K562 (cell line): ENCODE results near the gene TRIM47. TPM values are rescaled to one million over a fixed set of nuclear protein-coding genes. Genes with fewer than 3 reads are reported as not detected.

ENCODE experiments used
- CBFA2T3 ChIP-seq: fragments of 450-650 bp; IDR thresholded peaks from 2 replicates; pipeline ENCODE4 v1.6.1; 2017
- HES1 ChIP-seq: fragments of 450-650 bp; IDR thresholded peaks from 2 replicates; pipeline ENCODE4 v1.6.1; 2016; ENCODE audit warnings: low read depth, mild to moderate bottlenecking, moderate library complexity
- MEF2A ChIP-seq: IDR thresholded peaks from 2 replicates; pipeline ENCODE4 v1.6.1; 2011; ENCODE audit warnings: low read depth, mild to moderate bottlenecking, low read length, moderate library complexity; ENCODE audit not compliant: control insufficient read depth
- POLR2B ChIP-seq: fragments of 450-650 bp; IDR thresholded peaks from 2 replicates; pipeline ENCODE4 v1.6.1; 2018; ENCODE audit warnings: low read depth; ENCODE audit not compliant: partially characterized antibody
- RBM15 ChIP-seq: fragments of 200-400 bp; formaldehyde crosslinking; IDR thresholded peaks from 2 replicates; pipeline ENCODE4 v1.6.1; 2018; ENCODE audit warnings: mild to moderate bottlenecking, low read length, moderate library complexity; ENCODE audit not compliant: insufficient read depth
- RBM22 ChIP-seq: fragments of 200-400 bp; formaldehyde crosslinking; IDR thresholded peaks from 2 replicates; pipeline ENCODE4 v1.6.1; 2018; ENCODE audit warnings: low read length, low read depth; ENCODE audit not compliant: poor library complexity, severe bottlenecking
- REST ChIP-seq, 2 experiments: fragments of 450-650 bp; formaldehyde crosslinking in 1 of 2; IDR thresholded peaks; 2 replicates each; pipeline versions ENCODE4 v1.4.0 to v1.6.1; 2014 to 2020; ENCODE audit warnings: mild to moderate bottlenecking in 2 of 2, borderline replicate concordance in 1 of 2, low read depth in 1 of 2
- SMARCE1 ChIP-seq: fragments of 450-650 bp; IDR thresholded peaks from 2 replicates; pipeline ENCODE4 v1.7.1; 2016; ENCODE audit warnings: mild to moderate bottlenecking
- ZBTB26 ChIP-seq: fragments of 450-650 bp; formaldehyde crosslinking; IDR thresholded peaks from 2 replicates; pipeline ENCODE4 v1.4.0; 2022; ENCODE audit warnings: missing genetic modification characterization
- ZNF764 ChIP-seq: fragments of 250-450 bp; sonication (Bioruptor Pico); IDR thresholded peaks from 2 replicates; pipeline ENCODE4 v1.4.0; 2020; ENCODE audit warnings: low read depth, mild to moderate bottlenecking, moderate library complexity
- polyA plus RNA-seq, 8 experiments: library from polyadenylated mRNA; depleted of rRNA in 4 of 8; stranded (reverse) in 5 of 8; unstranded in 3 of 8; fragments of >200 nt; fragmentation: Nextera tagmentation in 2 of 8; fragmentation: Illumina TruSeq in 1 of 8; extraction: Ambion mirVana in 2 of 8; extraction: Trizol in 1 of 8; gene quantifications; 2 replicates each; pipeline versions ENCODE4 v1.2.1 to v1.2.3, GENCODE V29; 2011 to 2014; ENCODE audit warnings: inconsistent platforms in 1 of 8, missing spikeins in 1 of 8
- total RNA-seq, 7 experiments: library from RNA; depleted of rRNA in 6 of 7; stranded (reverse); fragments of >200 nt in 6 of 7; fragmentation: Illumina TruSeq in 2 of 7; extraction: Trizol in 2 of 7; gene quantifications; 2 replicates each; pipeline versions ENCODE4 v1.2.1 to v1.2.3, GENCODE V29; 2011 to 2021; ENCODE audit warnings: low replicate concordance in 1 of 7
- TF ChIP-seq, protein P1 (sequence below): fragments of 450-650 bp; IDR thresholded peaks from 2 replicates; pipeline ENCODE4 v1.6.1; 2018; ENCODE audit not compliant: partially characterized antibody

Gene TRIM47
- total and polyA plus RNA-seq, 9 of the 15 experiments (the other 6 are each of a cell fraction or from before 2014, with no cell fraction given), result 0.56 to 6.1 (median 3.2) TPM

- TF ChIP-seq, protein P1, sequence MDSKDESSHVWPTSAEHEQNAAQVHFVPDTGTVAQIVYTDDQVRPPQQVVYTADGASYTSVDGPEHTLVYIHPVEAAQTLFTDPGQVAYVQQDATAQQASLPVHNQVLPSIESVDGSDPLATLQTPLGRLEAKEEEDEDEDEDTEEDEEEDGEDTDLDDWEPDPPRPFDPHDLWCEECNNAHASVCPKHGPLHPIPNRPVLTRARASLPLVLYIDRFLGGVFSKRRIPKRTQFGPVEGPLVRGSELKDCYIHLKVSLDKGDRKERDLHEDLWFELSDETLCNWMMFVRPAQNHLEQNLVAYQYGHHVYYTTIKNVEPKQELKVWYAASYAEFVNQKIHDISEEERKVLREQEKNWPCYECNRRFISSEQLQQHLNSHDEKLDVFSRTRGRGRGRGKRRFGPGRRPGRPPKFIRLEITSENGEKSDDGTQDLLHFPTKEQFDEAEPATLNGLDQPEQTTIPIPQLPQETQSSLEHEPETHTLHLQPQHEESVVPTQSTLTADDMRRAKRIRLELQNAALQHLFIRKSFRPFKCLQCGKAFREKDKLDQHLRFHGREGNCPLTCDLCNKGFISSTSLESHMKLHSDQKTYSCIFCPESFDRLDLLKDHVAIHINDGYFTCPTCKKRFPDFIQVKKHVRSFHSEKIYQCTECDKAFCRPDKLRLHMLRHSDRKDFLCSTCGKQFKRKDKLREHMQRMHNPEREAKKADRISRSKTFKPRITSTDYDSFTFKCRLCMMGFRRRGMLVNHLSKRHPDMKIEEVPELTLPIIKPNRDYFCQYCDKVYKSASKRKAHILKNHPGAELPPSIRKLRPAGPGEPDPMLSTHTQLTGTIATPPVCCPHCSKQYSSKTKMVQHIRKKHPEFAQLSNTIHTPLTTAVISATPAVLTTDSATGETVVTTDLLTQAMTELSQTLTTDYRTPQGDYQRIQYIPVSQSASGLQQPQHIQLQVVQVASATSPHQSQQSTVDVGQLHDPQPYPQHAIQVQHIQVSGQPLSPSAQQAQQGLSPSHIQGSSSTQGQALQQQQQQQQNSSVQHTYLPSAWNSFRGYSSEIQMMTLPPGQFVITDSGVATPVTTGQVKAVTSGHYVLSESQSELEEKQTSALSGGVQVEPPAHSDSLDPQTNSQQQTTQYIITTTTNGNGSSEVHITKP, result peak; percentile 94
- TF ChIP-seq REST (IDR thresholded peaks at IDR 0.05; ENCODE audit: borderline replicate concordance) (no peak), REST (CRISPR knock-in tag; IDR thresholded peaks at IDR 0.05; ENCODE audit: low read depth) (peak; percentile 41), HES1 (0 out of 2 replicates have a peak, but pooled peaks have one; percentile 42), POLR2B (no peak), RBM15 (no peak), SMARCE1 (peak; percentile 68; the same call in 1 of the 2 replicates), CBFA2T3 (peak; percentile 59), MEF2A (no peak), ZNF764 (no peak), RBM22 (peak; percentile 19), ZBTB26 (CRISPR knock-in tag) (no peak)
These were observed 34.5 kb downstream of the TRIM47 start, which contains the start of gene UNC13D (continued) for GRCh38 chr17:75843577-75844529.
